Liver (tissue), 9 donors: ENCODE data around the gene MTERF1. TPM values are rescaled to one million over a fixed set of nuclear protein-coding genes. Genes with fewer than 3 reads are reported as not detected.

Source experiments
- DNase-seq: peaks from one replicate; pipeline ENCODE4 v3.0.0-alpha.2; 2017; ENCODE audit warnings: low spot score
- H3K27ac ChIP-seq, 2 donors: one replicate each; pipeline ENCODE4 v1.7.0; 2013; ENCODE audit warnings: inconsistent platforms in 2 of 2, low read length in 2 of 2, control low read depth in 1 of 2, low read depth in 1 of 2, mild to moderate bottlenecking in 1 of 2
- H3K27me3 ChIP-seq, 4 donors: one replicate each; pipeline versions ENCODE4 v1.6.1 to v1.7.0; 2013; ENCODE audit warnings: low read length in 3 of 4, inconsistent platforms in 1 of 4, mild to moderate bottlenecking in 1 of 4, moderate library complexity in 1 of 4; ENCODE audit not compliant: control insufficient read depth in 4 of 4, insufficient read depth in 4 of 4
- H3K36me3 ChIP-seq, 4 donors: one replicate each; pipeline versions ENCODE4 v1.6.1 to v1.7.0; 2013; ENCODE audit warnings: low read length in 3 of 4, mild to moderate bottlenecking in 3 of 4, low read depth in 1 of 4, moderate library complexity in 1 of 4; ENCODE audit not compliant: control insufficient read depth in 4 of 4, insufficient read depth in 3 of 4
- H3K4me1 ChIP-seq, 4 donors: one replicate each; pipeline versions ENCODE4 v1.6.1 to v1.7.0; 2013; ENCODE audit warnings: low read length in 3 of 4, mild to moderate bottlenecking in 3 of 4, moderate library complexity in 1 of 4; ENCODE audit not compliant: control insufficient read depth in 4 of 4, insufficient read depth in 4 of 4
- H3K4me3 ChIP-seq, 3 donors: one replicate each; pipeline versions ENCODE4 v1.6.1 to v1.7.0; 2013; ENCODE audit warnings: low read length in 3 of 3, control low read depth in 1 of 3, low read depth in 1 of 3, mild to moderate bottlenecking in 1 of 3
- H3K9ac ChIP-seq, 2 donors: one replicate each; pipeline ENCODE4 v1.7.0; 2013; ENCODE audit warnings: low read length in 2 of 2, mild to moderate bottlenecking in 2 of 2, moderate library complexity in 2 of 2, control low read depth in 1 of 2, low read depth in 1 of 2
- H3K9me3 ChIP-seq, 4 donors: one replicate each; pipeline versions ENCODE4 v1.6.1 to v1.7.0; 2013; ENCODE audit warnings: low read length in 3 of 4; ENCODE audit not compliant: control insufficient read depth in 4 of 4
- ATF3 ChIP-seq: IDR thresholded peaks from 2 replicates; pipeline ENCODE4 v1.6.1; 2016; ENCODE audit warnings: antibody characterized with exemption
- CTCF ChIP-seq: fragments of 150-350 bp; IDR thresholded peaks from 2 replicates; pipeline ENCODE4 v1.5.1; 2017; ENCODE audit warnings: improper control_type of control experiment, low read depth, low read length; ENCODE audit not compliant: missing input control
- EGR1 ChIP-seq, 2 donors: IDR thresholded peaks; 2 replicates each; pipeline ENCODE4 v1.6.1; 2016 to 2018; ENCODE audit warnings: antibody characterized with exemption in 2 of 2, low read depth in 2 of 2
- FOXA1 ChIP-seq: IDR thresholded peaks from 2 replicates; pipeline ENCODE4 v1.6.1; 2016; ENCODE audit warnings: antibody characterized with exemption
- HNF4A ChIP-seq, 2 donors: conservative IDR thresholded peaks; 2 replicates each; pipeline ENCODE4 v1.6.1; 2016; ENCODE audit warnings: antibody characterized with exemption in 2 of 2, mild to moderate bottlenecking in 2 of 2
- HNF4G ChIP-seq: IDR thresholded peaks from 2 replicates; pipeline ENCODE4 v1.6.1; 2016; ENCODE audit warnings: antibody characterized with exemption
- JUND ChIP-seq, 2 donors: IDR thresholded peaks; 2 replicates each; pipeline ENCODE4 v1.6.1; 2016; ENCODE audit warnings: antibody characterized with exemption in 2 of 2
- MAX ChIP-seq: IDR thresholded peaks from 2 replicates; pipeline ENCODE4 v1.6.1; 2016; ENCODE audit warnings: antibody characterized with exemption
- NR2F2 ChIP-seq: IDR thresholded peaks from 2 replicates; pipeline ENCODE4 v1.6.1; 2016; ENCODE audit warnings: antibody characterized with exemption
- RAD21 ChIP-seq, 2 donors: IDR thresholded peaks; 2 replicates each; pipeline ENCODE4 v1.6.1; 2016; ENCODE audit warnings: antibody characterized with exemption in 2 of 2, mild to moderate bottlenecking in 2 of 2
- REST ChIP-seq: IDR thresholded peaks from 2 replicates; pipeline ENCODE4 v1.6.1; 2016; ENCODE audit warnings: antibody characterized with exemption, mild to moderate bottlenecking
- RXRA ChIP-seq, 2 donors: IDR thresholded peaks; 2 replicates each; pipeline ENCODE4 v1.6.1; 2017 to 2018; ENCODE audit warnings: antibody characterized with exemption in 2 of 2, mild to moderate bottlenecking in 1 of 2
- SP1 ChIP-seq: IDR thresholded peaks from 2 replicates; pipeline ENCODE4 v1.6.1; 2018; ENCODE audit warnings: antibody characterized with exemption, mild to moderate bottlenecking
- TAF1 ChIP-seq: conservative IDR thresholded peaks from 2 replicates; pipeline ENCODE4 v1.6.1; 2016; ENCODE audit warnings: antibody characterized with exemption, mild to moderate bottlenecking
- YY1 ChIP-seq: IDR thresholded peaks from 2 replicates; pipeline ENCODE4 v1.6.1; 2016; ENCODE audit warnings: antibody characterized with exemption, mild to moderate bottlenecking
- WGBS: extraction: QIAGEN DNeasy Blood & Tissue Kit; methylation state at CpG from one replicate; pipeline ENCODE4 v1.1.7; 2013; 5-methylcytosine and 5-hydroxymethylcytosine counted together
- polyA plus RNA-seq, 2 donors: library from polyadenylated mRNA; stranded (reverse) in 1 of 2; unstranded in 1 of 2; fragments of 200-250 nt in 1 of 2; fragments of >200 nt in 1 of 2; fragmentation: Nextera tagmentation in 1 of 2; extraction: Ambion mirVana in 1 of 2; gene quantifications; one replicate each; pipeline versions ENCODE4 v1.2.1 to v1.2.3, GENCODE V29; 2013 to 2015
- total RNA-seq, 2 donors: library from RNA; depleted of rRNA; stranded (reverse); fragments of >200 nt; gene quantifications; one replicate each; pipeline ENCODE4 v1.2.3, GENCODE V29; 2014
- donor health status: healthy.
- donor health status: healthy.
- donor health status: healthy.
- donor health status: healthy.
- donor health status: healthy.

Gene MTERF1
- total and polyA plus RNA-seq, 4 donors, result 5.8 to 9.1 (median 6.4) TPM

- TF ChIP-seq CTCF, result no peak
These were observed 36.7 kb downstream of the MTERF1 start (continued) for GRCh38 chr7:91843831-91844230.

- TF ChIP-seq CTCF, result no peak
- TF ChIP-seq TAF1, result no peak
- no peak for TF ChIP-seq ATF3
- no peak for TF ChIP-seq MAX
- no peak for TF ChIP-seq SP1
- no peak for TF ChIP-seq FOXA1
- TF ChIP-seq EGR1 (IDR thresholded peaks at IDR 0.05; ENCODE audit: low read depth in 2 of 2), result no peak
- no peak for TF ChIP-seq YY1
- TF ChIP-seq JUND (IDR thresholded peaks at IDR 0.05), result no peak
- no peak for TF ChIP-seq HNF4G
- TF ChIP-seq REST, result no peak
- no peak for TF ChIP-seq NR2F2
- no peak for TF ChIP-seq RXRA (IDR thresholded peaks at IDR 0.05)
- TF ChIP-seq RAD21 (IDR thresholded peaks at IDR 0.05), result no peak
- TF ChIP-seq HNF4A (conservative IDR thresholded peaks at IDR 0.05), result no peak
- Histone ChIP-seq H3K36me3 (no peaks in the 10 kb centered on the region), H3K9ac (no peak overlapping the region), H3K4me1 (no peaks in the 10 kb centered on the region), H3K4me3 (no peak overlapping the region), H3K27ac (no peak overlapping the region), H3K27me3 (no peaks in the 10 kb centered on the region), H3K9me3 (peaks cover 0 to 2% (median 0%) of the 10 kb centered on the region in 4 donors)
- WGBS, result 91% methylated on average over 2 of the region's 2 CpGs
- DNase-seq, result no peak
These were observed 42.1 kb downstream of the MTERF1 start for GRCh38 chr7:91838439-91838838.
